CD1c-positive myeloid dendritic cell (primary cell): ENCODE measurements around the gene IGF1R.

Experiments used
- DNase-seq: peaks from one replicate; pipeline ENCODE4 v3.0.0-alpha.2; 2016; ENCODE audit errors: extremely low spot score

IGF1R gene

GRCh38 chr15:98856532-98856907 is 208.2 kb downstream of the IGF1R start:
- DNase-seq: no peak

GRCh38 chr15:98858610-98859023 is 210.3 kb downstream of the IGF1R start:
- peak; percentile 33 for DNase-seq

DNA sequence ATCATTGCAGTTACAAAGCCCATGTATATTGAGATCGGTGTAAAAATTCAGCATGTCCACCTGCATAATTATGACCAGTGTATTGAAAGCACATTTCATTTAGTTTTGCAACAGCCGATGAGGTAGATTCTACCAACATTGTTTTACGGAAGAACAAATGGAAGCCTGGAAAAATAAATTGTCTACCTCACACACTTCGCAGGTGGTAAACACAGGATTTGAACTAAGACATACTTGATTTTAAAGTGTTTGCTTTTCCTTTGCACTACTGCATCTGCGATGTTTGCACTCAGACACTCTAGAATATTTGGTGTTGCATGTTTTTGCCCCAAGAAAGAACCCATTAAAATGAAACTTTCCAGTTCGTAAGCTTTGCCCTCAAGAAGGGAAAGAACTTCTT is 210.8 kb downstream of the IGF1R start:
- no peak for DNase-seq

- no peak for DNase-seq
Measured at GRCh38 chr15:98860281-98861041, 212.1 kb downstream of the IGF1R start.

GRCh38 chr15:98861188-98861587 is 212.8 kb downstream of the IGF1R start:
- no peak for DNase-seq

- no peak for DNase-seq
Measured at GRCh38 chr15:98863983-98864382, 215.6 kb downstream of the IGF1R start.

GRCh38 chr15:98865397-98866339 is 217.3 kb downstream of the IGF1R start:
- DNase-seq: peak; percentile 84

DNA sequence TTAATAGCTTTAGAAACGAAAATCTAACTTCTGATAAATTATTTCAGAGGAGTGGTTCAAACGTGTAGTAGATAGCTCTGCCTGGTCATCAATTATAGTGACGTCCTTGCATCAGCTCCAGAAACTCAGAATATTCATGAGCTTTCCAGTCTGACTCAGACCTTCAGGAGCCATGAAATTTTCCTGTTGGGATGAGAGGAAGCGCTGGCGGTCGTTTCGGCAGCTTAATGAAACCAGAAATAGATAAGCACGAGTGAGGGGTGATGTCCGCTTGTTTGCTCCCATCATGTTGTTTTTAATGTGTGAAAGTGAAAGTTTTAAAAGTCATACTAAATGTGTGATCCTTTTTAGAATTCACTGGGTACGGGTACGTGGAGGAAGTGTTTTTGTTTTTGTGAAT is 218.2 kb downstream of the IGF1R start:
- peak; percentile 25 for DNase-seq

DNA sequence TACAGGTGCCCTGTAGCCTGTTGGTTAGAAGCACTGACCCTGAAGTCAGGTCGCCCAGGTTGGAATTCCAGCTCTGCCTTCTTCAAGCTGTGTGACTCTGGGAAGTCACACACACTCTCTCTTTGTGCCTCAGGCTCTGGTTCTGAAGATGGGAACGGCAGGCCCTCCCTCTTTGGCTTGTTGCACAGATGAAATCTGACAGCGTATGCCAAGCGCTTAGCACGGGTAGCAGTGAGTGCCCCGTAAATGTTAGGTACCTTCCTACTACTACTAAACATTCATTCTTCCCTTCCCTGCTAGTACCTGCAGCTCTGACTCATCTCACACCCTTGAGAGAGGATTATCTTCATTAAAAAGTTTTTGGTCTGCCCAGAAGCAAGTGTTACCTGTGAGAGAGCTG is 220.2 kb downstream of the IGF1R start:
- no peak for DNase-seq

DNA sequence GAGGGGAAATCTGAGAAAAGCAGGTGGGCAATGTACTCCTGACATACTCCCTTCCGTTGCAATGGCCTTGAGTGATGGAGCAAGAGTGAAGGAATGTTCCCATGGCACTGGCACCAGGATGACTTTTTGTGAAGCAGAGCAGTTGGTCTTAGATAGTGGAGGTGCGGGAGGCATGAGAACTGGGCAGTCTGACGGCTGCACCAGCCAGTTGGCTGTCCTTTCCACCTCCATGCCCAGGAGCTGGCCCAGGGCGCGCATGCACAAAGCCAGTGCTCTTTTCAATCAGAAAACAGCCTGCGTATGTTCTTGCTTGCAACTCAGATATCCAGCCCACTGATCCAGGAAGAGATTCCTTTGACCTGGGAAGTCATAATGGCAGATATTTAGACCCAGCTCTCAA is 222.4 kb downstream of the IGF1R start:
- no peak for DNase-seq

DNA sequence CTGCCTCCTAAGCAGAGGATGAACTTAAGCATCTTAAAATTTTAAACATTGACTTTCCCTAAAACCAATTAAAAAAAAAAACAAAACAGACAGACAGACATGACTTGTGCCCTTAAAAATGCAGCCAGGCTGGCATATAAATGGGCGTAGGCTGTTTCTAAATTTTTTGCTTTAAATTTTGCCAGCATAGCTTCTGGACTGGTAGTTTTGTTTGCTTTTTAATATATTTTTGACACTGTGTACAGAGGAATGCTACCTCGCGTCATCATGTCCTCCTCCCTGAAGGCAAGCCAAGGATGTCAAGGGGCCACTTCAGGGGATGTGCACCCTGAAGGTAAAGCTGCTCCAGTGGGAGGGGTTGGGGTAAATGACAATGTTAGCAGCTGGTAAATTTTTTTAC is 224.4 kb downstream of the IGF1R start:
- DNase-seq: no peak

DNA sequence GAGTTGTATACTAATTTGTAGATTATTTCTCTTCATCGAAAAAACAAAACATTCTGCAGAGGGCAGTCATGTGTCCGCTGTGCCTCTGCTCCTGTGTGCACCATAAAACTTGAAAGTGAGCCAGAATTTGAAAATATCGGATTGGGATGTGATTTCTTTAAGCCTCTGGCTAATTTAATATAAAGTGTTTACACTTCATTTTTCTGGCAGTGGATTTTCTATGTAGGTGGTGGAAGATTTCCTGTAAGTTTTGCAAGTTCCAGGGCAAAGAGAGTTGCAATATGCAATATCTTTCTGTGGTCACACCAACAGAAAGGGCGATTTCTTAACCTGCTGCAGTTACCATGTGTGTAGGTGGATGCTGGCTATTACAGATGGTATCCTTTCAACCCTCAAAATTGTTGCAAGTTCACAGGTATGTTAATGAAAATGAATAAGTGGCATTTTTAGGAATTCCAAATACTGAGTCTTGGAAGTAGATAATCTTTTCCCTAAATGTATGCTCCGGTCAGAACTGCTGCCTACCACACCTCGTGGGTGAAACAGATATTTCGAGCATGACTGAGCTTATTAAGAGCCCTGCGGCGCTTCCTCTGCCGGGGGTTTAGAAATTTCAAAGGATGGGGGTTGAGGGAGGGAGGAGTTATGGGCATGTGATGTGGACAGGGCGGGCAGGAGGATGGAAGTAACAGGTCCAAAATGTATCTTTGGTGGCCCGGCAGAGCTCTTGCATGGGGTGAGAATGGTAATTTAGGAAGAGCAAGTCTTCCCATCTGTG is 225.3 kb downstream of the IGF1R start:
- DNase-seq: peak; percentile 82

DNA sequence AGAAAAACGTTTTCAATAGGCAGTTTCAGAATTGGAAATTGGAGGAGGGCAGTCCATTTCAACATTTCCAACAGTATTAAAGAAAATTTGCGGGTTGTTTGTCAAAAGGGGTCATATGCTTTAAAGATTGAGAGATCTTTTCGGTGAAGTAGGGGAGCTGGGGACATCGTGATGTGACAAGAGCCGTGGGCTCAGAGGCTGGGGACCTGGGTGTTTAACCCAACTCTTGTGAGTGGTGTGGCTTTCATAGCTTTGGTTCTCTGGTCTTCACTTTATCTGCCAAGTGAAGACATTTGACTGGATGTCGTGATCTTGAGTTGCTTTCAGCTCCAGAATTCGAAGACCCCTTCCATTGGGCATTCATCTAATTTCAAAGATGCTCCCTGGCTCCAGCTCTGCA is 226.0 kb downstream of the IGF1R start:
- DNase-seq: no peak

GRCh38 chr15:98874773-98875172 is 226.4 kb downstream of the IGF1R start:
- DNase-seq: peak; percentile 19

DNA sequence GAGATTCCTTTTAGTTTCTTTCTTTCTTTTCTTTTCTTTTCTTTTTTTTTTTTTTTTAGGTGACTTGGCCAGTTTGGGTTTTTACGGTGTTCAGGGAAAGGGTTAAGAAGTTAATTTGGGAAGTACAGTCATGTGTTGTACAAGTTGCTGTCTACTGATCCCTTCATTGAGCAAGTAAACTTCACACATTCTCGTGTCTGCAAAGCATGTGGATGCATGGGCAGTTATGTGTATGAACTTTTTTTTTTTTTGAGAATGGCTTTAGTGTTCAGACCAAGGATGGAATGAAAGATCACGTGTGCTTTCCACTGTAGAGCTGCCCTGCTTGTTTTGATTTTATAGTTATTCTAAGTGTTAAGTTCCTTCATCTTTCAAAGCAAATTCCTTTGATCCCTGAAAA is 227.0 kb downstream of the IGF1R start:
- peak; percentile 15 for DNase-seq

- no peak for DNase-seq
Measured at GRCh38 chr15:98876451-98877369, 228.4 kb downstream of the IGF1R start.

- DNase-seq: no peak
Measured at GRCh38 chr15:98878172-98878571, 229.8 kb downstream of the IGF1R start.

DNA sequence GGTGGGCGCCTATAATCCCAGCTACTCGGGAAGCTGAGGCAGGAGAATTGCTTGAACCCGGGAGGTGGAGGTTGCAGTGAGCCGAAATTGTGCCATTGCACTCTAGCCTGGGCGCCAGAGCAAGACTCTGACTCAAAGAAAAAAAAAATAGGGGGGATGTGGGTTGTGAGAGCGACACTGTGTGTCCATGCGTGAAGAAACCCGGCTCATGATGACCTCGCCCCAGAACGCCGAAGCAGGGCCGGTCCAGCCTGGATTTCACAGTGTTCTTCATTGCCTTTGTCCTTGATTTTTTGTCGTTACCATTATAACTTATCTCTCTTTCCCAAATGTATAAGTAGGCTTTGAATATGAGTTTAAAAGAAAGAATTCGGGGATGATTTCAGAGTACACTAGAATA is 230.5 kb downstream of the IGF1R start:
- no peak for DNase-seq

GRCh38 chr15:98881526-98882520 is 233.5 kb downstream of the IGF1R start:
- peak; percentile 65 for DNase-seq

- DNase-seq: no peak
Measured at GRCh38 chr15:98883478-98883877, 235.1 kb downstream of the IGF1R start.
